Central memory CD8-positive, alpha-beta T cell (primary cell): ENCODE data around the gene GEMIN4.
A peak's percentile ranks its signal among the peaks of the same experiment; 100 is the strongest.

Source experiments
- ATAC-seq: fragments of 150-1000 bp; cut with Tn5 transposase; replicated peaks from 2 replicates; pipeline ENCODE4 v1.10.0; 2022; ENCODE audit warnings: mild to moderate bottlenecking, moderate FRiP score, moderate number of reproducible peaks; ENCODE audit not compliant: poor library complexity, severe bottlenecking; ENCODE audit errors: extremely low read depth
- DNase-seq, 2 donors: peaks; one replicate each; pipeline ENCODE4 v3.0.0; 2021; ENCODE audit warnings: low spot score in 2 of 2
- H3K27ac Mint-ChIP-seq: one replicate; pipeline ENCODE4 v1.8.0; 2022; ENCODE audit warnings: low read depth, mild to moderate bottlenecking, moderate library complexity, mixed read lengths
- H3K27me3 Mint-ChIP-seq: one replicate; pipeline ENCODE4 v1.8.0; 2022; ENCODE audit warnings: mixed read lengths
- H3K36me3 Mint-ChIP-seq: one replicate; pipeline ENCODE4 v1.8.0; 2022; ENCODE audit warnings: mild to moderate bottlenecking, moderate library complexity, mixed read lengths; ENCODE audit not compliant: insufficient read depth
- H3K4me1 Mint-ChIP-seq: one replicate; pipeline ENCODE4 v1.8.0; 2022; ENCODE audit warnings: mixed read lengths
- H3K4me3 Mint-ChIP-seq: one replicate; pipeline ENCODE4 v1.8.0; 2022; ENCODE audit warnings: mild to moderate bottlenecking, moderate library complexity, mixed read lengths
- H3K9me3 Mint-ChIP-seq: one replicate; pipeline ENCODE4 v1.8.0; 2022; ENCODE audit warnings: mixed read lengths

The GEMIN4 gene

GRCh38 chr17:728911-729310 is 23.2 kb downstream of the GEMIN4 start:
- Mint-ChIP-seq H3K9me3 (no peaks in the 10 kb centered on the region), H3K36me3 (peaks cover 3% of the 10 kb centered on the region), H3K4me1 (peaks cover 11% of the 10 kb centered on the region), H3K4me3 (no peak overlapping the region), H3K27ac (no peak overlapping the region), H3K27me3 (no peaks in the 10 kb centered on the region)
- no peak for ATAC-seq
- no peak for DNase-seq

- no peaks in the 10 kb centered on the region for H3K4me1 Mint-ChIP-seq
- H3K36me3 Mint-ChIP-seq = peaks cover 3% of the 10 kb centered on the region
- no peak overlapping the region for H3K27ac Mint-ChIP-seq
- ATAC-seq (no peak), DNase-seq (no peak)
- no peaks in the 10 kb centered on the region for H3K9me3 Mint-ChIP-seq
- no peak overlapping the region for H3K4me3 Mint-ChIP-seq
- no peaks in the 10 kb centered on the region for H3K27me3 Mint-ChIP-seq
Measured at GRCh38 chr17:726271-726919, 25.7 kb downstream of the GEMIN4 start.

GRCh38 chr17:725746-726145 is 26.3 kb downstream of the GEMIN4 start:
- Mint-ChIP-seq H3K4me1 (no peaks in the 10 kb centered on the region), H3K4me3 (no peak overlapping the region), H3K9me3 (no peaks in the 10 kb centered on the region), H3K36me3 (peaks cover 3% of the 10 kb centered on the region), H3K27ac (no peak overlapping the region), H3K27me3 (no peaks in the 10 kb centered on the region)
- ATAC-seq (no peak), DNase-seq (no peak)

GRCh38 chr17:725084-725483 is 27.0 kb downstream of the GEMIN4 start:
- H3K27me3 Mint-ChIP-seq = no peaks in the 10 kb centered on the region
- H3K4me1 Mint-ChIP-seq = no peaks in the 10 kb centered on the region
- no peaks in the 10 kb centered on the region for H3K9me3 Mint-ChIP-seq
- ATAC-seq (no peak), DNase-seq (no peak)
- no peak overlapping the region for H3K27ac Mint-ChIP-seq
- peaks cover 1% of the 10 kb centered on the region for H3K36me3 Mint-ChIP-seq
- no peak overlapping the region for H3K4me3 Mint-ChIP-seq

- no peak overlapping the region for H3K27ac Mint-ChIP-seq
- H3K27me3 Mint-ChIP-seq = no peaks in the 10 kb centered on the region
- H3K36me3 Mint-ChIP-seq = no peaks in the 10 kb centered on the region
- H3K9me3 Mint-ChIP-seq = no peaks in the 10 kb centered on the region
- H3K4me1 Mint-ChIP-seq = no peaks in the 10 kb centered on the region
- ATAC-seq (no peak), DNase-seq (no peak)
- H3K4me3 Mint-ChIP-seq = no peak overlapping the region
Measured at GRCh38 chr17:721540-721937, 30.5 kb downstream of the GEMIN4 start.

GRCh38 chr17:720706-721539 is 31.1 kb downstream of the GEMIN4 start:
- H3K4me1 Mint-ChIP-seq = no peaks in the 10 kb centered on the region
- H3K9me3 Mint-ChIP-seq = no peaks in the 10 kb centered on the region
- no peak overlapping the region for H3K27ac Mint-ChIP-seq
- no peaks in the 10 kb centered on the region for H3K36me3 Mint-ChIP-seq
- ATAC-seq (no peak), DNase-seq (no peak)
- no peak overlapping the region for H3K4me3 Mint-ChIP-seq
- no peaks in the 10 kb centered on the region for H3K27me3 Mint-ChIP-seq

GRCh38 chr17:718075-718474 is 34.0 kb downstream of the GEMIN4 start:
- Mint-ChIP-seq H3K27ac (no peak overlapping the region), H3K27me3 (no peaks in the 10 kb centered on the region), H3K4me3 (no peak overlapping the region), H3K4me1 (peaks cover 10% of the 10 kb centered on the region), H3K9me3 (no peaks in the 10 kb centered on the region), H3K36me3 (peaks cover 4% of the 10 kb centered on the region)
- DNase-seq (no peak), ATAC-seq (no peak)

- Mint-ChIP-seq H3K9me3 (no peaks in the 10 kb centered on the region), H3K4me1 (peaks cover 29% of the 10 kb centered on the region), H3K27ac (no peak overlapping the region), H3K36me3 (peaks cover 38% of the 10 kb centered on the region), H3K4me3 (no peak overlapping the region), H3K27me3 (no peaks in the 10 kb centered on the region)
- ATAC-seq (no peak), DNase-seq (no peak)
Measured at GRCh38 chr17:708132-708531, 43.9 kb downstream of the GEMIN4 start.

- Mint-ChIP-seq H3K27ac (no peak overlapping the region), H3K4me3 (no peak overlapping the region), H3K27me3 (no peaks in the 10 kb centered on the region), H3K4me1 (peaks cover 22% of the 10 kb centered on the region), H3K9me3 (no peaks in the 10 kb centered on the region), H3K36me3 (peaks cover 44% of the 10 kb centered on the region)
- ATAC-seq = no peak
- DNase-seq = no peak
Measured at GRCh38 chr17:705863-706262, 46.2 kb downstream of the GEMIN4 start.

GRCh38 chr17:705011-705410 is 47.1 kb downstream of the GEMIN4 start:
- no peak for ATAC-seq
- Mint-ChIP-seq H3K27me3 (no peaks in the 10 kb centered on the region), H3K27ac (peak overlapping the region; percentile 17), H3K36me3 (peaks cover 43% of the 10 kb centered on the region), H3K9me3 (no peaks in the 10 kb centered on the region), H3K4me3 (no peak overlapping the region), H3K4me1 (peaks cover 22% of the 10 kb centered on the region)
- DNase-seq = no peak

GRCh38 chr17:704111-704864 is 47.8 kb downstream of the GEMIN4 start:
- no peak for ATAC-seq
- peak overlapping the region; percentile 17 for H3K27ac Mint-ChIP-seq
- no peak overlapping the region for H3K4me3 Mint-ChIP-seq
- peaks cover 35% of the 10 kb centered on the region for H3K36me3 Mint-ChIP-seq
- no peak for DNase-seq
- H3K27me3 Mint-ChIP-seq = no peaks in the 10 kb centered on the region
- H3K9me3 Mint-ChIP-seq = no peaks in the 10 kb centered on the region
- H3K4me1 Mint-ChIP-seq = peaks cover 17% of the 10 kb centered on the region

GRCh38 chr17:703081-703875 is 48.8 kb downstream of the GEMIN4 start:
- no peak for ATAC-seq
- Mint-ChIP-seq H3K27ac (no peak overlapping the region), H3K4me3 (no peak overlapping the region), H3K36me3 (peaks cover 31% of the 10 kb centered on the region), H3K9me3 (no peaks in the 10 kb centered on the region), H3K27me3 (no peaks in the 10 kb centered on the region), H3K4me1 (peaks cover 16% of the 10 kb centered on the region)
- DNase-seq = no peak
